ENCODE measurements around the gene JDP2. TPM values are rescaled to one million over a fixed set of nuclear protein-coding genes. Genes with fewer than 3 reads are reported as not detected.
A peak's percentile ranks its signal among the peaks of the same experiment; 100 is the strongest.
"Not testable (repeated sequence)": the region's sequence is repeated elsewhere in the genome, so short reads cannot be mapped to it uniquely, and the experiment has no call there.

The JDP2 gene
- total RNA-seq, 2 donors from 2014 or later, result 0.86 to 1.4 TPM

- not testable (repeated sequence) for H3K4me3 Mint-ChIP-seq; H3K36me3 Mint-ChIP-seq (ENCODE audit: low read depth); H3K4me1 Mint-ChIP-seq; DNase-seq; H3K9me3 ChIP-seq (ENCODE audit: control insufficient read depth, low read length, poor library complexity, severe bottlenecking); ATAC-seq; H3K27ac Mint-ChIP-seq
- H3K27me3 Mint-ChIP-seq, result peaks cover 11% of the 10 kb centered on the region
Observed at GRCh38 chr14:75474127-75474526, 46.3 kb downstream of the JDP2 start.

- no peak for DNase-seq
- peaks cover 26% of the 10 kb centered on the region for H3K27me3 Mint-ChIP-seq
- no peaks in the 10 kb centered on the region for H3K9me3 ChIP-seq (ENCODE audit: control insufficient read depth, low read length, poor library complexity, severe bottlenecking)
- no peak for ATAC-seq
- H3K4me3 Mint-ChIP-seq, result no peak overlapping the region
- H3K27ac Mint-ChIP-seq, result no peak overlapping the region
- H3K36me3 Mint-ChIP-seq (ENCODE audit: low read depth), result peaks cover 3% of the 10 kb centered on the region
- no peaks in the 10 kb centered on the region for H3K4me1 Mint-ChIP-seq
Observed at GRCh38 chr14:75476274-75476995, 48.6 kb downstream of the JDP2 start.

GRCh38 chr14:75477881-75478280 is 50.1 kb downstream of the JDP2 start:
- Mint-ChIP-seq H3K27me3 (peaks cover 22% of the 10 kb centered on the region), H3K36me3 (ENCODE audit: low read depth) (peaks cover 3% of the 10 kb centered on the region), H3K4me1 (no peaks in the 10 kb centered on the region), H3K27ac (no peak overlapping the region), H3K4me3 (no peak overlapping the region)
- DNase-seq (no peak), ATAC-seq (no peak)
- H3K9me3 ChIP-seq (ENCODE audit: control insufficient read depth, low read length, poor library complexity, severe bottlenecking), result no peaks in the 10 kb centered on the region

GRCh38 chr14:75479770-75480600 is 52.2 kb downstream of the JDP2 start:
- DNase-seq, result no peak
- H3K4me3 Mint-ChIP-seq, result no peak overlapping the region
- H3K36me3 Mint-ChIP-seq (ENCODE audit: low read depth), result peaks cover 3% of the 10 kb centered on the region
- H3K27ac Mint-ChIP-seq, result no peak overlapping the region
- peaks cover 22% of the 10 kb centered on the region for H3K27me3 Mint-ChIP-seq
- no peaks in the 10 kb centered on the region for H3K4me1 Mint-ChIP-seq
- no peaks in the 10 kb centered on the region for H3K9me3 ChIP-seq (ENCODE audit: control insufficient read depth, low read length, poor library complexity, severe bottlenecking)
- no peak for ATAC-seq

GRCh38 chr14:75482366-75482765 is 54.5 kb downstream of the JDP2 start:
- H3K27ac Mint-ChIP-seq, result no peak overlapping the region
- ATAC-seq (no peak), DNase-seq (no peak)
- H3K9me3 ChIP-seq (ENCODE audit: control insufficient read depth, low read length, poor library complexity, severe bottlenecking), result no peaks in the 10 kb centered on the region
- no peak overlapping the region for H3K4me3 Mint-ChIP-seq
- peaks cover 3% of the 10 kb centered on the region for H3K36me3 Mint-ChIP-seq (ENCODE audit: low read depth)
- peaks cover 17% of the 10 kb centered on the region for H3K27me3 Mint-ChIP-seq
- peaks cover 4% of the 10 kb centered on the region for H3K4me1 Mint-ChIP-seq

- H3K27me3 Mint-ChIP-seq, result peaks cover 15% of the 10 kb centered on the region
- peaks cover 9% of the 10 kb centered on the region for H3K4me1 Mint-ChIP-seq
- ATAC-seq (no peak), DNase-seq (no peak)
- no peak overlapping the region for H3K4me3 Mint-ChIP-seq
- H3K9me3 ChIP-seq (ENCODE audit: control insufficient read depth, low read length, poor library complexity, severe bottlenecking), result no peaks in the 10 kb centered on the region
- no peak overlapping the region for H3K27ac Mint-ChIP-seq
- H3K36me3 Mint-ChIP-seq (ENCODE audit: low read depth), result peaks cover 1% of the 10 kb centered on the region
Observed at GRCh38 chr14:75484711-75485429, 57.0 kb downstream of the JDP2 start.

- peaks cover 4% of the 10 kb centered on the region for H3K27me3 Mint-ChIP-seq
- H3K36me3 Mint-ChIP-seq (ENCODE audit: low read depth), result no peaks in the 10 kb centered on the region
- H3K27ac Mint-ChIP-seq, result no peak overlapping the region
- H3K4me3 Mint-ChIP-seq, result no peak overlapping the region
- DNase-seq (no peak), ATAC-seq (no peak)
- no peaks in the 10 kb centered on the region for H3K9me3 ChIP-seq (ENCODE audit: control insufficient read depth, low read length, poor library complexity, severe bottlenecking)
- H3K4me1 Mint-ChIP-seq, result peaks cover 9% of the 10 kb centered on the region
Observed at GRCh38 chr14:75486318-75486717, 58.5 kb downstream of the JDP2 start.

- H3K4me3 Mint-ChIP-seq, result no peak overlapping the region
- ATAC-seq, result peak; percentile 40
- no peaks in the 10 kb centered on the region for H3K27me3 Mint-ChIP-seq
- no peaks in the 10 kb centered on the region for H3K9me3 ChIP-seq (ENCODE audit: control insufficient read depth, low read length, poor library complexity, severe bottlenecking)
- H3K27ac Mint-ChIP-seq, result no peak overlapping the region
- no peak for DNase-seq
- H3K4me1 Mint-ChIP-seq, result peaks cover 9% of the 10 kb centered on the region
- H3K36me3 Mint-ChIP-seq (ENCODE audit: low read depth), result no peaks in the 10 kb centered on the region
Observed at GRCh38 chr14:75487155-75487671, 59.4 kb downstream of the JDP2 start.

GRCh38 chr14:75489480-75489837 is 61.6 kb downstream of the JDP2 start:
- no peaks in the 10 kb centered on the region for H3K9me3 ChIP-seq (ENCODE audit: control insufficient read depth, low read length, poor library complexity, severe bottlenecking)
- ATAC-seq (no peak), DNase-seq (no peak)
- Mint-ChIP-seq H3K4me1 (peaks cover 11% of the 10 kb centered on the region), H3K27me3 (no peaks in the 10 kb centered on the region), H3K36me3 (ENCODE audit: low read depth) (no peaks in the 10 kb centered on the region), H3K27ac (peak overlapping the region; percentile 77), H3K4me3 (no peak overlapping the region)

- ATAC-seq (no peak), DNase-seq (no peak)
- H3K9me3 ChIP-seq (ENCODE audit: control insufficient read depth, low read length, poor library complexity, severe bottlenecking), result no peaks in the 10 kb centered on the region
- Mint-ChIP-seq H3K36me3 (ENCODE audit: low read depth) (no peaks in the 10 kb centered on the region), H3K27ac (no peak overlapping the region), H3K4me3 (no peak overlapping the region), H3K27me3 (no peaks in the 10 kb centered on the region), H3K4me1 (peaks cover 7% of the 10 kb centered on the region)
Observed at GRCh38 chr14:75491376-75491978, 63.7 kb downstream of the JDP2 start.

- no peak for ATAC-seq
- no peak for DNase-seq
- Mint-ChIP-seq H3K36me3 (ENCODE audit: low read depth) (peaks cover 5% of the 10 kb centered on the region), H3K4me1 (peaks cover 13% of the 10 kb centered on the region), H3K27me3 (peaks cover 12% of the 10 kb centered on the region), H3K4me3 (no peak overlapping the region), H3K27ac (peak overlapping the region; percentile 85)
- no peaks in the 10 kb centered on the region for H3K9me3 ChIP-seq (ENCODE audit: control insufficient read depth, low read length, poor library complexity, severe bottlenecking)
Observed at GRCh38 chr14:75492832-75493591, 65.2 kb downstream of the JDP2 start.

GRCh38 chr14:75493592-75494087 is 65.8 kb downstream of the JDP2 start:
- H3K4me3 Mint-ChIP-seq, result no peak overlapping the region
- peaks cover 12% of the 10 kb centered on the region for H3K4me1 Mint-ChIP-seq
- peaks cover 12% of the 10 kb centered on the region for H3K27me3 Mint-ChIP-seq
- ATAC-seq, result no peak
- H3K36me3 Mint-ChIP-seq (ENCODE audit: low read depth), result peaks cover 5% of the 10 kb centered on the region
- H3K9me3 ChIP-seq (ENCODE audit: control insufficient read depth, low read length, poor library complexity, severe bottlenecking), result no peaks in the 10 kb centered on the region
- peak overlapping the region; percentile 43 for H3K27ac Mint-ChIP-seq
- no peak for DNase-seq
